Middle frontal gyrus (tissue), 1 donor: ENCODE data around the gene TNFRSF4.

ENCODE experiments used
- DNase-seq: peaks from one replicate; pipeline ENCODE4 v3.0.0-alpha.2; 2015; ENCODE audit warnings: low spot score; ENCODE audit errors: extremely low spot score

The TNFRSF4 gene

DNA sequence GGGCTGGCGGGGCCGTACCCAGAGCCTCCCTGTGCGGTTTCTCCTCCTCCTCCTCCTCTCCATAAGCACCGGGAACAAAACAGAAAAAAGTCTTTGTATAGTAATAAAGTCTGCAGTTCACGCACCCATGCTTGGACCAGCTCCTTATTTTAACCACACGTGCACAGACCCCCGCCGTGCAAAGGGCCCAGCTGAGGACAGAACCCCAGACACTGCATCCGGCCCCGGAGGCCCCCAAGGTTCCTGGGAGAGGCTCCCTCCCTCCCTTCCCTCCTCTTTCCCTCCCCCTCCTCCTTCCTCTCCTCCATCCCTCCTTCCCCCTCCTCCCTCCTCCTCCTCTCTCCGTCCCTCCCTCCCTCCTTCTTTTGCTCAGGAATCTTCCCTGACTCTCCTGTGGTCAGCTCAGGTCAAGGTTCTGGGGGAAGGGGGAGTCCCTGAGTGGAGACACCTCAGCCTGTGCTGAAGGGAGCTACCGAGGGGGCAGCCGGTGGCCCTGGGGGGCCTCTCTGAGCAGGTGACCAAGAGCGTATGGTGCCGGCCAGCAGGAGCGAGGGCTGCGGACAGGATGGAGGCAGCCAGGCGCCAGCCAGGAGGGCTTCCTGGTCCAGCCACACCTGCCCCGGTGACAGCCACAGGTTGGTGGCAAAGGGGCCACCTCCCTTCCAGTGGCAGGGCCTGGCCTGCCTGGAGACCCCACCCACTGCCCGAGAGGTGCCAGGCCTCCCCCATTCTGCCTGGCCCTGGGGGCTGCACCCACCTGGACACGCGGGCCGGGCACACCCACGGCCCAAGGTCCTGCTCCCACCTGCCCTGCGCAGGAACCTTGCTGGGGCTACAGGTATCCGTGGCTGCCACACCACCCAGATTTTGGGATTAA lies 43.5 kb downstream of the TNFRSF4 start:
- DNase-seq, result no peak

DNA sequence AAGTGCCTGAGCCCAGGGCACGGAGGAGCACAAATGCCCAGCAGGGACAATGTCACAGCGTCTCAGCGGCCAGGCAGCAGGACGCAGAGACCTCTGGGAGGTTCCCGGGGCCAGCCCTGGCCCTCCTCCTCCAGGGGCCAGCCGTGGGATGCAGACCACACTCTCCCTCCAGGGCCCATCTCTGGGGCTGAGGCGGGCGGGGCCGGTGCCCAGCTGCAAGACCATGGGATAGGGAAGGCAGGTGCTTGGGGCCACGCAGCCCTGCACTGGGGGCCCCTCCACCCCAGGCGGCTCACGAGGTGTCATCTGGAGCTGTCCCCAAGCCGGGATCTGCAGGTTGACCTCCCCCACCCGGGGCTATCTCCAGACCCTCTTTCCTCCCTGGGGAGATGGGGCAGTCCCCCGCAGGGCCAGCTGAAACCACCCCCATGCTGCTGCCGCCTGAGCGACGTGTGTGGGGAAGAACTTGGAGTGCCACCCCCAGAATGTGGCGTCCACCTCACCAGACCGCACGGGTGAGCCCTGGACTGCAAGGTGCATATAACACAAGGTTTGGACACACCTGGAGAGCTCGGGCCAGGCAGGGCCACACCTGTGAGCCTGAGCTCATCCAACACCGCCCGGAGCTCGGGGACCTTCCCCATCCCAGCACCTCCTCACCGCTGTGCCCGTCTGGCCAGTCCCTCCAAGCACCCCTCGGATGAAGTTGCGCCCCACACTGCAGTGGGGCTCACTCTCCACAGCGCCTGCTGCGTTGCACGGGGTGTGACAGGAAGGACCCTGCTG lies 44.3 kb downstream of the TNFRSF4 start:
- no peak for DNase-seq

DNA sequence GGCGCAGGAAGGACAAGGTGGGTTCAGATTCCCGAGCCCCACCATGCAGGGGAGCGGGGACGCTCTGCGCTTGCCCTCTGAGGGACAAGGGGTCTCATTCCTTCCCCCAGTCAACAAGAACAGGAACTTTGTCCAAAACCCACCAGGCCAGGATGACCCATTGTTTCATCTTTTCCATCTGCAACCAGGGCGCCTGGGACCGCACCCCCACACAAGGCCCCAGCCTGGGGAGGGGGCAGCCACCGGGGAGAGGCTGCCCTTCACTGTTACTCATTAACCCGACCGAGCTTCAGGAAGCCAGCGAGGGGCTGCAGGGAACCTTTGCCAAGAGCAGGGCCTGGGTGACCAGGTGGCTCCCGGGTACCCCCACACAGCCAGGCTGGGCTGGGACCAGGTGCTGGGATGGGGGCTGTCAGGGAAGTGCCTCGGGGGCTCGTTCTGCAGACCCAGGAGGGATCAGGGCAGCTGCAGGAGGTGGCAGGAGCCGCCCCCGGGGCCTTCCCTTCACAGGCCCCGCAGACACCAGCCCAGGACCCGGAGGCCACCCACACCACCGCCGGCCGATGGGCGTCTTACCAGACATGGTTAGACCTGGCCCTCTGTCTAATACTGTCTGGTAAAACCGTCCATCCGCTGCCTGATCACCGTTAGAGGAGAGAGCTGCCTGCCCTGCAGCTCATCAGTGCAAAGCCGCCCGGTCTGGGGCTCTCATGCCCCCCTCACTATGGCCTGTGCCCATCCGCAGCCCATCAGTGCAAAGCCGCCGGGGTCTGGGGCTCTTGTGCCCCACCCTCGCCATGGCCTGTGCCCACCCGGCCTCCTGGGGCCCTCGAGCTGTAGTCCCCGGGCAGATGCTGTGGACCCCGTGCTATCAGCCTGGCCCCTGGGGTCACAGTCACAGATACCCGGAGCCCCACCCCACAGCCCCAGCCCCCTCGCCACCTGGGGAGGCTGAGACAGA lies 45.2 kb downstream of the TNFRSF4 start:
- DNase-seq, result no peak

DNA sequence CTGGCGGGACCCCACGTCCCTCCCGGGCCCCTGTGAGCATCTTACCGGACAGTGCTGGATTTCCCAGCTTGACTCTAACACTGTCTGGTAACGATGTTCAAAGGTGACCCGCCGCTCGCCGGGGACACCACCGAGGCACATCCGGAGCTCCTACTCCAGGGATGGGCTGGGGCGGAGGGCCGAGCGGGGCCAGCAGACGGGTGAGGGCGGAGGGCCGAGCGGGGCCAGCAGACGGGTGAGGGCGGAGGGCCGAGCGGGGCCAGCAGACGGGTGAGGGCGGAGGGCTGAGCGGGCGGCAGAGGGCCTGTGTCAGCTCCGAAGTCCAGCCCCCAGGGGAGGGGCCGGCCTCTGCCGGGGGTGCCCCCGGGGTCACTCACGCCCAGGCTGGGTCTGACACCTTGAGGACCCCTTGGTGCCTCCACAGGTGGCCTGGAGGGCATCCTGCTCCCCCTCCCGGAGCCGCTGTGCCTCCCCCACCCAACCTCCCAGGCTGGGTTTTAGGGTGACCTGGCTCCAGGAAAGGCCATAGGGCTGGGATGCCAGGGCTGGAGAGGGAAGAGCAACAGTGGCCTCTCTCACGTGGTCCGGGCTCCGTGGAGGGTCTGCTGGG lies 46.0 kb downstream of the TNFRSF4 start:
- DNase-seq, result no peak

DNA sequence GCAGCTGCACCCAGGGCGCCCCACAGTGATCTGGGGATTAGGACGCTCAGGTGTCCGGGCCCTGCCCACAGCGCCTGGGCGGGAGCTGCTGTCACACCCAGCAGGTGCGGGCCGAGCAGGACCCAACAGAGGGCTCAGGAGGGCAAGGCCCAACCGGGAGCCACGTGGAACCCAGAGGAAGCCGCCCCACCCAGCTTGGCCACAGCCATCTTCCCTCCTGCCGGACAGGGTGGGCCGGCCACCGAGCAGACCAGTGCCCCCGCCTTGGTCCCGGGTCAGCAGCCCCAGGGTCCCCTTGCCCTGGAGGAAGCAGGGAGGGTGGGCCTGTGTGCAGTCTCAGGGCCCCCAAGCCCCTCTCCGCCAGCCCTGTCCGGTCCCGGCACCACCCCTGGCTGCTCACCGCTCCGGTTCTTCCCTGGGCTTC lies 46.5 kb downstream of the TNFRSF4 start:
- no peak for DNase-seq

DNA sequence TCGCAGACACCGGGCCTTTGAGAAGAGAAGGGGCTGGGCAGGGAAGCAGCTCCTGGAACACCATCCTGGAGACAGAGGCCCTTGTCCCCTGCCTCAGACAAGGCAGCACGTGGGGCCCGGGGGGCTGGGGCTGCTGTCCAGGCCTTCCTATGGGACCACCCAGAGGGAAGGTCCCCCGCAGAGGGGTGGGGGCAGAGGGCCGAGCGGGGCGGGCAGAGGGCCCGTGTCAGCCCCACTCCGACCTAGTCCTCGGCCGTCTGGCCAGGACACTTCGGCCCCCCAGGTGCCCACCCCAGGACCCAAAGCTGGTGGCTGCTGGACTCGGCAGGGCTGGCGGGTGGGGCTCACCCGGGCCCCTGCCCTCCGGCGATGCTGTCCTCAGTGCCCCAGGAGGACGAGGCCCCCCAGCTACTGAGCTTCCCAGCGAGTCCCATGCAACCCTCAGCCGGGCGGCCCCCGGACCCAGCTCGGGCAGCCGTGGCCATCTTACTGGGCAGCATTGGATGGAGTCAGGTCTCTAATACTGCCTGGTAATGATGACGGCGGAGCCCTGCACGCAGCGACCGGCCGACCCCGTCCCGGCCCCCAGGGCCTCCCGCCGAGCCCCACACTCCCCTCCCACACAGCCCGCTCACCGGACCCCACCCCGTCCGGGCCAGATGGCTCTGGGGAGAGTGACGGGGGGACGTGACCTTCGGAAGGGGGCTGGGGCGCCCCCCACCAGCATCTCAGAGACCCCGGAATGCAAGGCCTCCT lies 47.1 kb downstream of the TNFRSF4 start:
- no peak for DNase-seq

DNA sequence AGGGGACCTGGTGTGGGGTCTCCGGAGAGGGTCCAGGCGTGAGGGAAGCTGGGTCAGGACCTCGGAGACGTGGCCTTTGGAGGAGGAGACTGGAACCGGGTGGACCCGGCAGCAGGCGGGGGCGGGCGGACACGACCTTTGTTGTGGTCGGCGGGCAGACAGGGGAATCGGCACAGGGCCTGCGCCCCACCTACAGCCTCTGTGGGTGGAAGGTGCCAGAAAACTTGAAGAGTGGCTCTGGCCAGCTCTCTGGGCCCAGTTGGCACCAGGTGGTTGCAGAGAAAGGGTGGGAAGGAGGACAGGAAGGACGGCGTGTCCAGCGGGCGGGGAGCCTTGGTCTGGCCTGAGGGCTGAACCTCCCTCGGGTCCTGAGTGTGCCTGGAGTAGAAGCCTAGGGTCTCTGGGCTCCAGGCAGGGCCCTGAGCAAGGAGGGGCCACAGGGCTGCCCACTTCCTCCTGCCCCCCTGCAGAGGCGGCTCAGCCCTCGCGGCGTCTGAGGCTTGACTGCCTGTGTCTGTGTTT lies 48.0 kb downstream of the TNFRSF4 start:
- no peak for DNase-seq

DNA sequence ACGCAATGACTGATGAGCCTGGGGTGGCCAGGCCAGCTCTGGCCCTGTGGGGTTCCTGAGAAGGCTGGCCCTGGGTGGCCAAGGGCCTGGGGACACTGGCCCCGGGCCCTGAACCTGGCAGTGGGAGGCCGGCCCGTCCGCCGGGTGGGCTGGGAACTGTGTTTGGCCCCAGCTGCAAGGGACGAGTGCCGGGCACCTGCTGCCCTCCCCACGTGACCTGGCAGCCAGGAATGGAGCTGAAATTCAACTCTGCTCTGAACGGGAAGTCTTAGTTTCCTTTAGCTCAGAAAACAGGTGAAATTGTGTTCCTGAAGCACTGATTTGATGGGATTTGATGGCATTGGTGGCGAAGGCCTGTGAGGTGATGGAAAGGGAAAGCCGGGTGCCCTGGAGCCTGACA lies 48.5 kb downstream of the TNFRSF4 start:
- DNase-seq, result no peak

DNA sequence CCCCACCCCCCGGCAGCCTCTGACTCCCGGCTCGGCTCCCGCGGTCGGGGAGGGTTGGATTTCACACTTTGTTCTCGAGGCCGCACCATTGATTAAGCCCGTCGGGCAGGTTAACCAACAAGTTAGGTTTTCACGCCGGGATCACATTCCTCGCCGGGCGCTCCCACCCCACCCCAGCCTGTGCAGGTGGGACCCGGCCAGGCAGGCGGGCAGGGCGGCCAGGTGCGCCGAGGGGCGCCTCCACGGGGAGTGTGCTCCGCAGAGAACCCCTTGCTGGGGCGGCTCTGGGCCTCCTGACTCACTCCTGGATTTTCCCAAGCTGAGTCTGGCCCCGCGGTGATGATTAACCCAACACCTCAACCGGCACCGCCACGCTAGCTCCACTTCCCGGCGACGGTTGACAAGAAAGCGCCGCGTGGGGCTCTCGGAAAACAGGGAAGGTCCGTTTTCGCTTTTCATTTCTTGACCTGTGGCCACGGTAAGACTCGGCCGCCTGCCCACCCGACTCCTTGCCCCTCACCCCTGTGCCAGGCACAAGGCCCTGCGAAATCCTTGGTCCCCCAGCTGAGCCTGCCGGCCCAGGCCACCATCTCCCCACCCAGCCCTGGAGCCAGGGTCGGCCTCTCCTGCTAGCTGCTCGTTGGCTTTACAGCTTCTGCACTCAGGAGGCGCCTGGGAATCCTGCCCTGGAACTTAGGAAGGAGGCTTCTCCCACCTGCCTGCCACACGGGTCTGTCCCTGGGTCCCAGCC lies 49.1 kb downstream of the TNFRSF4 start:
- DNase-seq, result no peak

DNA sequence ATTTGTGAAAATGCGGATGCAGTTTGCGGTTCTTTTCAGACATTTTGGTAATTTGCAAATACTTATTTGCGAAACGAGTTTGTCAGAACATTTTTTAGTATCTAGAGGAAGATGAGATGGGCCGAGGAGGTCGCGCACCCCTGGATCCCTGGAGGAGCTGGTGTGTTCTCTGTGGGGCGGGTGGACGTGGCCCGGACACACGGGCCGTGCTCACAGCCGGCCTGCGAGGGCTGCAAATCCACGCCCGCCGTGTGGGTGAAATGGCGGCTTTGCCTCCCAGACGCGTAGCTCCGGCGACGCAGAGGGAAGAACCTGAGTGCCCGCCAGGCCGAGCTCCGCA lies 49.6 kb downstream of the TNFRSF4 start:
- DNase-seq, result no peak

DNA sequence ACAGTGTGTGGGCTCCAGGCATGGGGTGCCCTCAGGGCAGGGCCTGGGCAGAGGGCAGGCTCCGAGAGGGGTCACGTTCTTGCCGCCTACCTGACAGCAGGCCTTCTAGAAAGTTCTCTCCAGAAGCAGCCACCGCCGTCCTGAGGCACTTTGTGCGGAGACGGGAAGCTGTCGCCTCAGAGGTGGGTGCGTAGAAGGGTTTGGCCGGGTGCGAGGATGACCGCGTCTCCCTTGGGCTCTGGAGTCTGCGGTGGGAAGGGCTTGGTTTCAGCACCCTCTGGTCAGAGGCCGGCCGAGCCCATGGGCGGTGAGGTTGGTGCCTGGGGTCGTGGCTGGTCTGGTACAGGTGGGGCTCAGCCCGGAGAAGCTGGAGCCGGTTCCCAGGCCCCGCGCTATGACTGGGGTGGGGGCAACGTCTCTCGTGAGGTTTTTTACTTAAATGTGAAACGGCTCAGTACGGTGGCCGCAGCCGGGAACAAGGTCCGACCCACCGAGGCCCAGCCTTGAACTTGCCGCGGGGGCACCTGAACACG lies 50.3 kb downstream of the TNFRSF4 start:
- DNase-seq, result no peak

DNA sequence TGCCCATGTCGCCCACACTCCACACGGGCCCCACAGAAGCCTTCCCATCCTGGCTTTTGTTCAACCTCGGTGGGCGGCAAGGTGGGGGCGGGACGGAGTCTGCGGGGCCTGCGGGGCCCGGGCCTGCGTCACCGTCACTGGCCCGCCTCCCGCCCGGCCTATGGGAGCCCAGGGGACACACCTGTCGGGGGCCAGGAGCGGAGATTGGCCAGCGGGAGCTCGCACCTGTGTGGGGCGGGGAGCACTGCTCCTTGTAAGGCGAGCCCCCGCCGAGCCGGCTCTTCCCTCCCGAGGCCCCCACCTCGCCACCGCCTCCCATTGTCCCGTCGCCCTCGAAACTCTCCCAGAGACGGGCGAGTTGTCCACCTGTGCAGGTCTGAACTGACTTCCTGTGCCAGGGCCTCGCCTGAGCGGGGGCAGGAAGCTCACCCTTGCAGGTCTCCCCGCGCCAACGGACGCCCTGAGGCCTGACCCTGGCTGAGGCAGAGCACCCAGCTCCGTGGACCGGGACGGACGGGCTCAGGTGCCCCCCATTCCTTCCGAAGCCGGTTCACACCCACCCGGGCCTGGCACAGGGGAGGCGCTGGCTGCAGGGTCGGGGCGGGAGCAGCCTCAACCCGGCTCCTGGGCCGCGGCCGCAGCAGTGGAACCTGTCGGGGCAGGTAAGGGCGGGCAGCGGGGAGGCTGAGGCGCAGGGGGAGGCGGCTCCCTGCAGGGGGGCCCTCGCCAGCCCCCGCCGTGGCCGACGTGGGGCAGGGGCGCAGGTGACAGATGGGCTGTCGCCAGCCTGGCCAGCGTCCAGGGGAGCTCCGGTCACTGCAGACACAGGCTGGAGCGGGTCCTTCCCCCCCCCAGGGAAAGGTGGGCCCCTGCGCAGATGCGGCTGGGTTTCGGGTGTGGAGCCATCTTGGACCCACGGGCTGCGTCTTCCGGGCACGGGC lies 51.1 kb downstream of the TNFRSF4 start:
- DNase-seq, result no peak

DNA sequence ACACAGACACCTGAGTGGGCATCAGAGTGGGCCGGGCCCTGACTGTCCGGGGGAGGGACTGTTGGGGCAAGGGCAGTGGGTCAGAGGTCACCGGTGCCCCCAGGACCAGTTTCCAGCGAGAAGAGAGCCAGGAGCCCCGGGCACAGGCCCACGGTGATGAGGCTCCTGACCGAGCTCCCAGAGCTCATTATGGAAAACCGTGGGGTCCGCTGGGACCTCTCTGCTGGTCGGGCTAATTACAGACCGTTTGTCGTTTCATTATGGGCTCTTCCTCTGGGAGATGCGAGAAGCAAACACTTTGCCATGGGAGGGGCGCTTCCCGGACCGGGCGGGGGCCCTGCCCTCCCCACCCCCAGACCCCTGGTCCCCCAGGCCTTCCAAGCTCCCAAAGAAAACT lies 52.3 kb downstream of the TNFRSF4 start:
- no peak for DNase-seq
